Measurements from ENCODE around the gene RAB40B. TPM values are rescaled to one million over a fixed set of nuclear protein-coding genes. Genes with fewer than 3 reads are reported as not detected.

The RAB40B gene
- total RNA-seq, 4 donors from 2014 or later = 19.0 to 52.7 (median 24.4) TPM

DNA sequence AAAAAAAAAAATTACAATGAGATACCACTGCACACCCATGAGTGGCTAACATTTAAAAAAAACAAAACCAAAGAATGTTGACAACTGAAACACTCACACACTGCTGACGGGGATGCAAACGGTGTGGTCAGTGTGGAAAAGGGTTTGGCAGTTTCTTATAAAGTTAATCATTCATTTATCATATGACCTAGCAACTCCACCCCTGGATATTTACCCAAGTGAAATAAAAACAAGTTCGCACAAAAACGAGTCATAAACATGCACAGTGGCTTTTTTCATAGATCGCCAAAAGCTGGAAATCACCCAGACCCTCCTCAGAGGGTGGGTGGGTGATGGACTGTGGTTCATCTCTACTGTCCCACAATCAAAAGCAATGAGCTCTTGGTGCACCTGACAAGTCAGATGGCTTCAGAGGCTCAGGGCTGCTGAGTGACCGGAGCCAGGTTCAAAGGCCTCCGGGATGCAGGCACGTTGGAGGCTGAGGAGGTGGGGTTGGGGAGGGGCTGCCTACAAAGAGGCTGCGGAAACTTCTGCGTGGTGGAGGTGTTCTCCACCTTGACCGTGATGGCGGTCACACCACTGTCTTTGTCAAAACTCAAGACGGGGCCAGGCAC is 14.2 kb downstream of the RAB40B start:
- TF ChIP-seq, protein P1, sequence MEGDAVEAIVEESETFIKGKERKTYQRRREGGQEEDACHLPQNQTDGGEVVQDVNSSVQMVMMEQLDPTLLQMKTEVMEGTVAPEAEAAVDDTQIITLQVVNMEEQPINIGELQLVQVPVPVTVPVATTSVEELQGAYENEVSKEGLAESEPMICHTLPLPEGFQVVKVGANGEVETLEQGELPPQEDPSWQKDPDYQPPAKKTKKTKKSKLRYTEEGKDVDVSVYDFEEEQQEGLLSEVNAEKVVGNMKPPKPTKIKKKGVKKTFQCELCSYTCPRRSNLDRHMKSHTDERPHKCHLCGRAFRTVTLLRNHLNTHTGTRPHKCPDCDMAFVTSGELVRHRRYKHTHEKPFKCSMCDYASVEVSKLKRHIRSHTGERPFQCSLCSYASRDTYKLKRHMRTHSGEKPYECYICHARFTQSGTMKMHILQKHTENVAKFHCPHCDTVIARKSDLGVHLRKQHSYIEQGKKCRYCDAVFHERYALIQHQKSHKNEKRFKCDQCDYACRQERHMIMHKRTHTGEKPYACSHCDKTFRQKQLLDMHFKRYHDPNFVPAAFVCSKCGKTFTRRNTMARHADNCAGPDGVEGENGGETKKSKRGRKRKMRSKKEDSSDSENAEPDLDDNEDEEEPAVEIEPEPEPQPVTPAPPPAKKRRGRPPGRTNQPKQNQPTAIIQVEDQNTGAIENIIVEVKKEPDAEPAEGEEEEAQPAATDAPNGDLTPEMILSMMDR (IDR thresholded peaks at IDR 0.05 in 4 of 5, conservative IDR thresholded peaks at IDR 0.05 in 1 of 5) = no peak
- no peak for TF ChIP-seq POLR2A (IDR thresholded peaks at IDR 0.05)
- ATAC-seq (no peak), DNase-seq (no peak)
- peaks cover 10 to 18% of the 10 kb centered on the region in 2 donors for H3K4me1 ChIP-seq
- no peaks in the 10 kb centered on the region for H3K27me3 ChIP-seq
- peak overlapping the region in 1 of 4 donors; percentile 87 for H3K27ac ChIP-seq
- no peak overlapping the region for H3K4me3 ChIP-seq
- H3K9me3 ChIP-seq = no peaks in the 10 kb centered on the region
- in situ Hi-C loops (cut with MboI; ENCODE audit: low sequenced_read_pairs in 4 of 4) = no loop called here
- no peaks in the 10 kb centered on the region for H3K36me3 ChIP-seq
- intact Hi-C loops (cut with DNase I; ENCODE audit: low total_unique reads) = no loop called here

DNA sequence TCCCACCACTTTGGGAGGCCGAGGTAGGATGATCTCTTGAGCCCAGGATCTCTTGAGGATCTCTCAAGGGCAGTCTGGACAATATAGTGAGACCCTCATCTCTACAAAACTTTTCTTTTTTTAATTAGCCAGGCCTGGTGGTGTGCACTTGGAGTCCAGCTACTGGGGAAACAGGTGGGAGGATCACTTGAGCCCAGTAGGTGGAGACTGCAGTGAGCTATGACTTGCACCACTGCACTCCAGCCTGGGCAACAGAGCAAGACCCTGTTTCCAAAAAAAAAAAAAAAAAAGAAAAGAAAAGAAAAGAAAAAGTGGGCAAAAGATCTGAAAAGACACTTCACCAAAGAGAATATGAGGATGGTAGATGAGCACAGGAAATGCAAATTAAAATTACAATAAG is 15.0 kb downstream of the RAB40B start:
- peaks cover 11 to 18% of the 10 kb centered on the region in 2 donors for H3K4me1 ChIP-seq
- DNase-seq (no peak), ATAC-seq (no peak)
- no peaks in the 10 kb centered on the region for H3K27me3 ChIP-seq
- intact Hi-C loops (cut with DNase I; ENCODE audit: low total_unique reads) = no loop called here
- no peaks in the 10 kb centered on the region for H3K9me3 ChIP-seq
- TF ChIP-seq, protein P1 (IDR thresholded peaks at IDR 0.05 in 4 of 5, conservative IDR thresholded peaks at IDR 0.05 in 1 of 5) = no peak
- TF ChIP-seq POLR2A (IDR thresholded peaks at IDR 0.05) = no peak
- H3K4me3 ChIP-seq = no peak overlapping the region
- H3K36me3 ChIP-seq = no peaks in the 10 kb centered on the region
- no peak overlapping the region for H3K27ac ChIP-seq
- in situ Hi-C loops (cut with MboI; ENCODE audit: low sequenced_read_pairs in 4 of 4) = no loop called here

DNA sequence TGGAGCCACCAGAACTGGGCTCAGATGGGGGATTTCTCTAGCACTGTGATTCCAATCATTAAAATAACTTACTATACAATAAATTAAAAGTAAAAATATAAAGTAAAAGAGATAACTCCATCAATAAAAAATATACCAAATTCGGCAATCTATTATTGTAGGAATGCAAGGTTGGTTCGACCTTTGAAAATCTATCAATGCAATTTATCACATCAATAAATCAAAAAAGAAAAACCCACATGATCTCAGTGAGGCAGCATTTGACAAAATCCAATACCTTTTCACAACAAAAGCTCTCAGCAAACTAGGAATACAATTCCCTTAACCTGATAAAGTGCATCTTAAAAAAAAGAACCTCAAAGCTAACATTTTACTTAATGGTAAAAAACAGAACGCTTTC is 17.0 kb downstream of the RAB40B start:
- H3K4me1 ChIP-seq = peaks cover 3 to 8% of the 10 kb centered on the region in 2 donors
- TF ChIP-seq, protein P1 (IDR thresholded peaks at IDR 0.05 in 4 of 5, conservative IDR thresholded peaks at IDR 0.05 in 1 of 5) = no peak
- TF ChIP-seq POLR2A (IDR thresholded peaks at IDR 0.05) = no peak
- intact Hi-C loops (cut with DNase I; ENCODE audit: low total_unique reads) = no loop called here
- H3K27ac ChIP-seq = no peak overlapping the region
- in situ Hi-C loops (cut with MboI; ENCODE audit: low sequenced_read_pairs in 4 of 4) = no loop called here
- H3K9me3 ChIP-seq = no peaks in the 10 kb centered on the region
- H3K4me3 ChIP-seq = no peak overlapping the region
- no peak for DNase-seq
- H3K27me3 ChIP-seq = no peaks in the 10 kb centered on the region
- no peak for ATAC-seq
- H3K36me3 ChIP-seq = no peaks in the 10 kb centered on the region

DNA sequence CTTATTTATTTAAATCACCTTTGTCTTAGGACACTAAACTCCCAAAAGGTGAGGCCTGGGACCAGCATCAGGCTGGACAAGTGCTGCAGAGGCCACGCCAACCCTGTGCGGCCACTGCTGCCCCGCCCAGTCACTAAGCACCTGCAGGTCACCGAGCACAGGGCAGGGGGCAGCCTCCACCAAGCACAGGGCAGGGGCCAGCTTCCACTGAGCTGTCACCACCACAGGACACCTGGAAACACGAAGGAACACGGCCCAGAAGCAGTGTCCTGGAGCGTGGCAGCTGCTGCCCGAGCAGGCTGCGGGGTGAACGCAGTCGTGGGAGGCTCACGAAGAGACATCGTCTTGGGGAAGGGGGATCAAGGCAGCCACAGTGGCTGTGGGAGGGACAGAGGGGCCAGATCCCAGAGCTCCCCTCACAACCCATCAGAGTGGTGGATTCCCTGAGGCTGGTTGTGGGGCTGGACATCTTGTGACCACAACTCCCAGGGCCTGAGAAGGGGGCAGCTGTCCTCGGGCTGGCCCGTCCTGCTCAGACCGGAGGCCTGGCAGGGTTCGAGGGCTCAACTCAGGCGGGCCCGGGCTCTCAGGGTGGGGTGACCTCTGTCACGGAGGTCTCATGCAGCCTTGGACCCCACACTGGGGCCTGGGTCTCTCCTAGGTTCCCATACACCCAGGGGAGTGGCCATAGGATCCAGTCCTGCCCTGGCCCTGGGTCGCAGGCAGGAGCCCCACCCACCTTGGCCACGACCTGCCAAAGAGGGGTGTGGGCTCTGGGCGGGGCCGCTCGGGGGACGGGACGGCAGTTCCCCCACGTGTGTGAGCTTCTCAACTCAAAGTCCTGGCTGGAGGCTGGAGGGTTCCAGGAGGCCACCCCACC is 18.7 kb downstream of the RAB40B start:
- TF ChIP-seq, protein P1 (IDR thresholded peaks at IDR 0.05 in 4 of 5, conservative IDR thresholded peaks at IDR 0.05 in 1 of 5) = no peak
- no peak for TF ChIP-seq POLR2A (IDR thresholded peaks at IDR 0.05)
- H3K4me3 ChIP-seq = no peak overlapping the region
- DNase-seq = no peak
- intact Hi-C loops (cut with DNase I; ENCODE audit: low total_unique reads) = no loop called here
- no peaks in the 10 kb centered on the region for H3K9me3 ChIP-seq
- no peaks in the 10 kb centered on the region for H3K36me3 ChIP-seq
- no peak overlapping the region for H3K27ac ChIP-seq
- H3K4me1 ChIP-seq = peaks cover 3 to 8% of the 10 kb centered on the region in 2 donors
- in situ Hi-C loops (cut with MboI; ENCODE audit: low sequenced_read_pairs in 4 of 4) = no loop called here
- no peaks in the 10 kb centered on the region for H3K27me3 ChIP-seq
- ATAC-seq = peak in 1 of 2 donors; percentile 21

All from gastrocnemius medialis (tissue), 4 donors.